ENCODE measurements around the gene MYO19. TPM values are rescaled to one million over a fixed set of nuclear protein-coding genes. Genes with fewer than 3 reads are reported as not detected.

Gene MYO19
- total and polyA plus RNA-seq, 2 of the 4 experiments (the other 2 are of a cell fraction) = 35.8 to 55.6 TPM

DNA sequence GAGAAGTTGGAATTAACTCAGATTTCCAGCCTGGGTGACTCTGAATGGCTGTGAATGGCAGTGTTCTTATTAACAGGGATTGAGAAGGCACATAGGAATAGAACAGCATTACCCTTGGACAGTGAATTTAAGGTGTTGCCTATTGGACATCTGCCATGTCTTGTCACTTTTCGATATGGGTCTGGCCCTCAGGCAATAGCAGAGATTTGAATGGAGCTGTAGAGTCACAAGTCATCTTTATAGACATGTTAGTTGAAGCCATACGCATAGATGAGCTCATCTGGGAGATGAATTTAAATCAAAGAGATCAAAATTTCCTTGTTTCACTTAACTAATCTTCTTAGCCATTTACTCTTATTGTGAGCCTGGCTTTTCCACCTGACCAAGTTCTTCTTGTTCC is 42.1 kb upstream of the MYO19 start:
- TF ChIP-seq MAFK (IDR thresholded peaks at IDR 0.05; ENCODE audit: low read depth, low read length) = no peak
- TF ChIP-seq, protein P1, sequence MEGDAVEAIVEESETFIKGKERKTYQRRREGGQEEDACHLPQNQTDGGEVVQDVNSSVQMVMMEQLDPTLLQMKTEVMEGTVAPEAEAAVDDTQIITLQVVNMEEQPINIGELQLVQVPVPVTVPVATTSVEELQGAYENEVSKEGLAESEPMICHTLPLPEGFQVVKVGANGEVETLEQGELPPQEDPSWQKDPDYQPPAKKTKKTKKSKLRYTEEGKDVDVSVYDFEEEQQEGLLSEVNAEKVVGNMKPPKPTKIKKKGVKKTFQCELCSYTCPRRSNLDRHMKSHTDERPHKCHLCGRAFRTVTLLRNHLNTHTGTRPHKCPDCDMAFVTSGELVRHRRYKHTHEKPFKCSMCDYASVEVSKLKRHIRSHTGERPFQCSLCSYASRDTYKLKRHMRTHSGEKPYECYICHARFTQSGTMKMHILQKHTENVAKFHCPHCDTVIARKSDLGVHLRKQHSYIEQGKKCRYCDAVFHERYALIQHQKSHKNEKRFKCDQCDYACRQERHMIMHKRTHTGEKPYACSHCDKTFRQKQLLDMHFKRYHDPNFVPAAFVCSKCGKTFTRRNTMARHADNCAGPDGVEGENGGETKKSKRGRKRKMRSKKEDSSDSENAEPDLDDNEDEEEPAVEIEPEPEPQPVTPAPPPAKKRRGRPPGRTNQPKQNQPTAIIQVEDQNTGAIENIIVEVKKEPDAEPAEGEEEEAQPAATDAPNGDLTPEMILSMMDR (conservative IDR thresholded peaks at IDR 0.05; ENCODE audit: low read depth, low read length) = no peak
- no peak for TF ChIP-seq MXI1 (IDR thresholded peaks at IDR 0.05; ENCODE audit: borderline replicate concordance, low read depth, low read length)
- no peak for TF ChIP-seq MAZ (IDR thresholded peaks at IDR 0.05; ENCODE audit: borderline replicate concordance, low read depth, low read length)
- no peak for TF ChIP-seq FOS (IDR thresholded peaks at IDR 0.05; ENCODE audit: low read depth, low read length)
- TF ChIP-seq CHD1 (IDR thresholded peaks at IDR 0.05; ENCODE audit: low read depth, low read length) = no peak
- TF ChIP-seq CEBPB (IDR thresholded peaks at IDR 0.05; ENCODE audit: low read depth, low read length) = no peak
- no peak for TF ChIP-seq POLR2A (IDR thresholded peaks at IDR 0.05; ENCODE audit: low read depth, low read length)
- TF ChIP-seq NFE2L2 (IDR thresholded peaks at IDR 0.05; ENCODE audit: low read depth, low read length) = no peak
- TF ChIP-seq RCOR1 (IDR thresholded peaks at IDR 0.05; ENCODE audit: insufficient replicate concordance, low read length) = no peak
- TF ChIP-seq, protein P2, sequence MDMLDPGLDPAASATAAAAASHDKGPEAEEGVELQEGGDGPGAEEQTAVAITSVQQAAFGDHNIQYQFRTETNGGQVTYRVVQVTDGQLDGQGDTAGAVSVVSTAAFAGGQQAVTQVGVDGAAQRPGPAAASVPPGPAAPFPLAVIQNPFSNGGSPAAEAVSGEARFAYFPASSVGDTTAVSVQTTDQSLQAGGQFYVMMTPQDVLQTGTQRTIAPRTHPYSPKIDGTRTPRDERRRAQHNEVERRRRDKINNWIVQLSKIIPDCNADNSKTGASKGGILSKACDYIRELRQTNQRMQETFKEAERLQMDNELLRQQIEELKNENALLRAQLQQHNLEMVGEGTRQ (IDR thresholded peaks at IDR 0.05; ENCODE audit: low read depth, low read length) = no peak
- no peak for TF ChIP-seq BHLHE40 (IDR thresholded peaks at IDR 0.05; ENCODE audit: low read depth, low read length)
- TF ChIP-seq SMC3 (IDR thresholded peaks at IDR 0.05; ENCODE audit: low read depth, low read length) = no peak
- no peak overlapping the region for H2AK5ac ChIP-seq (ENCODE audit: low read depth, low read length)

More for the DNA sequence above, 42.1 kb upstream of the MYO19 start:
- Histone ChIP-seq H4K91ac (ENCODE audit: insufficient read depth, low read depth, low read length) (no peak overlapping the region), H3K4me2 (ENCODE audit: low read depth, low read length) (no peak overlapping the region), H2BK5ac (ENCODE audit: low read depth, low read length, poor library complexity, severe bottlenecking) (no peak overlapping the region), H3K14ac (replicated peaks; ENCODE audit: low read depth, low read length) (no peak overlapping the region), H3K9me1 (ENCODE audit: insufficient read depth, low read length) (peaks cover 6% of the 10 kb centered on the region), H3K9ac (ENCODE audit: low read depth, low read length) (no peak overlapping the region), H3K79me1 (ENCODE audit: low read depth in 1 of 2, low read length in 2 of 2) (peaks cover 19 to 59% of the 10 kb centered on the region in 2 experiments), H3K4me3 (ENCODE audit: insufficient read depth, low read depth, low read length) (no peak overlapping the region), H3K18ac (ENCODE audit: low read depth, low read length) (no peak overlapping the region), H4K8ac (ENCODE audit: low read depth in 2 of 2, low read length in 2 of 2) (no peak overlapping the region), H4K20me1 (ENCODE audit: insufficient read depth, low read length) (peaks cover 52% of the 10 kb centered on the region), H4K5ac (ENCODE audit: low read depth, low read length) (no peak overlapping the region), H2AFZ (replicated peaks; ENCODE audit: low read length, poor library complexity) (no peak overlapping the region), H3K9me3 (ENCODE audit: control insufficient read depth, insufficient read depth, low read length) (no peaks in the 10 kb centered on the region), H3K23ac (ENCODE audit: low read depth, low read length) (no peak overlapping the region), H3K4me1 (ENCODE audit: control insufficient read depth, insufficient read depth, low read length) (no peaks in the 10 kb centered on the region), H3K36me3 (ENCODE audit: control insufficient read depth, insufficient read depth, low read length) (peaks cover 39% of the 10 kb centered on the region), H3K27me3 (ENCODE audit: control insufficient read depth, insufficient read depth, low read length) (no peaks in the 10 kb centered on the region), H2BK15ac (ENCODE audit: low read depth, low read length) (no peak overlapping the region), H3K56ac (ENCODE audit: extremely low read depth, insufficient read depth, low read length) (no peak overlapping the region), H3K4ac (ENCODE audit: low read depth, low read length) (no peak overlapping the region), H3K27ac (ENCODE audit: insufficient read depth, low read length) (no peak overlapping the region), H2AK9ac (replicated peaks; ENCODE audit: low read depth, low read length, poor library complexity) (no peak overlapping the region), H2BK120ac (ENCODE audit: low read depth, low read length) (no peak overlapping the region), H2BK20ac (ENCODE audit: low read depth, low read length) (no peak overlapping the region)
- intact Hi-C loops (cut with micrococcal nuclease) = no loop called here
- ChIA-PET CTCF (no interaction called here), POLR2A (ENCODE audit: unreplicated experiment) (no interaction called here)
- WGBS, 2 experiments (ENCODE audit: extremely low coverage in 2 of 2, insufficient read length in 1 of 2) = no CpG with 5 or more reads among the region's 2 CpGs
- ATAC-seq (ENCODE audit: low read depth) (no peak), DNase-seq (no peak)
- in situ Hi-C loops (cut with MboI; ENCODE audit: low sequenced_read_pairs) = no loop called here
- dilution Hi-C loops (cut with HindIII; ENCODE audit: low sequenced_read_pairs, unreplicated experiment) = no loop called here
- BruUV-seq (replicated peaks) = no TSS peak

All from IMR-90 (cell line).